ENCODE data around the gene HRH3.

The HRH3 gene

DNA sequence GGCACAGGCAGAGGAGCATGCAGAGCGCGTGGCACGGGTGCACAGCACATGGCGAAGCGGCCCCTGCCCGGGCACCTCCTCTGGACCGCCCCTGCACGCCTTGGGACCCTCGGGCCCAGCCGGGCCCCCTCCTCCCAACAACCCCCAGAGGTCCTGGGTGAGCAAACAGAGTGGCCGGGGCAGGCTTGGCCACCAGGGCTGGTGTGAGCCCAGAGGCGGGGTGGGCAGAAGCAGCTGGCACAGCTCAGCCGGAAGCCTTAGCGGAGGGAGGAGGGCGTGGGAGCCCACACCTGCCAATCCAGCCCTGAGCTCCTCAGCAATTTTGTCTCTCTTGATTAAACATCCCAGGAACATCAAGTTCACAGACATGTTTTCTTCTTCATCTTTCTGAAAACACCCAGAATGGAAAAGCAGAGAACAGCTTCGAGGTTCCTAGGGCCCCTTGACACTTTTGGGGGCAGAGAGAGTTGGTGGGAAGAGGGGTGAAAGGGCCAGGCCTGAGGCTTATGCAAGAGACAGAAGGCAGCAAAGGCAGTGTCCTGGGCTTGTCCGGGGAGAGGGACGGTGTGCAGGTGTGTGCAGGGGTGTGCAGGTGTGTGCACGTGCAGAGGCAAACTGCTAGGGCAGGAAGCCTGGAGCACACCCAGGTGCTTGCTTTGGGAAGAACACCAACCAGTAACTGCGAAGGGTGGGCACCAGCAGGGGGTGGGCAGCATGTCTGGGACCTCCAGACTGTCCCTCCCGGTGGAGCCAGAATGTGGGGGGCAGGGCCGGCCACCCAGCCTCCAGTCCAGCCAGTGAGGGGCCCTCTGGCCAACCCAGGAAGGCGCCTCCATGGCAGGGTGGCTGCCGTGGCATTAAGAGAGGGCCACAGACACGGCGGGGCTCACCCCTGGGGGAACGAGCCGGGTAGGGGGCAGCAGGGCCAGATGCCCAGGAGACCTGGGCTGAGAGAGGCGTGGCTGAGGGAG, 4.8 kb downstream of the HRH3 start:
- no peak for DNase-seq

- DNase-seq: no peak
Measured at GRCh38 chr20:62214067-62214466, 6.0 kb downstream of the HRH3 start.

GRCh38 chr20:62212299-62212698, 7.8 kb downstream of the HRH3 start:
- DNase-seq: no peak

GRCh38 chr20:62211769-62212288, 8.2 kb downstream of the HRH3 start:
- no peak for DNase-seq

- DNase-seq: no peak
Measured at GRCh38 chr20:62211216-62211615, 8.9 kb downstream of the HRH3 start.

- DNase-seq: no peak
Measured at GRCh38 chr20:62210496-62210855, 9.6 kb downstream of the HRH3 start.

- no peak for DNase-seq
Measured at GRCh38 chr20:62209850-62210495, 10.1 kb downstream of the HRH3 start.

GRCh38 chr20:62208795-62209755, 11.0 kb downstream of the HRH3 start:
- no peak for DNase-seq

DNA sequence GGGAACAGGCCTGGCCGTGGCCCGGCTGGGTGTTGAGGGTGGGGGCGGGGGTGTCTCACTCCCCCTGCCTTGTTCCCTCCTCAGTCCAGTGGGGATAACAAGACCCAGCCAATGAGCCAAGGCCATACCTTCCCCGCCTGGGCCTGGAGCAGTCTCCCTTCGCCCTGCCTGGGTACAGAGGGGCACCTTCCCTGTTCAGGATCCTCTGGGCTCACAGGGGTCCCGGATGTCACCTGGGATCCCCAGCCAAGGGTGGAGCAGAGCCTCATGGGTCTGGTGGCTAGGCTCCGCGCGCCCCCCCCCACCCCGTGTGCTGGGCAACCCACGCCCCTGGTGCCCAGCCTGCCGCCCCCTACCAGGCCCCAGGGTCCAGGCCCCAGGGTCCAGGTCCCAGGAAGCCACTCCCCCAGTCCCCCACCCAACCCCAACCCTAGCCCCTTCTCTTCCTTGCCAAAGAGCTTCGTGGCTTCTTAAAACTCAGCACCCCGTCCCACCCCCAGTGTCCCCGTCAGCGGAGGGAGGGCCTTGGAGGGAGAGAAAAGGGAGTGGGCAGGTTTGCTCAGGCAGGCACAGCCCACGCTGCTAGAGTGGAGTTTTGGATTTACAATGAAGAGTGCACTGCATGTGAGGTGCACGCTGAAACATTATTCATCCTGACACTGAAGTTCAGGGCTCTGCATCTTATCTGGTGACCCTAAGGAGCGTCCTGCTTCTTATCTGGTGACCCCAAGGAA, 11.8 kb downstream of the HRH3 start:
- no peak for DNase-seq

GRCh38 chr20:62206388-62206775, 13.7 kb downstream of the HRH3 start:
- no peak for DNase-seq

- DNase-seq: no peak
Measured at GRCh38 chr20:62205618-62206387, 14.3 kb downstream of the HRH3 start.

DNA sequence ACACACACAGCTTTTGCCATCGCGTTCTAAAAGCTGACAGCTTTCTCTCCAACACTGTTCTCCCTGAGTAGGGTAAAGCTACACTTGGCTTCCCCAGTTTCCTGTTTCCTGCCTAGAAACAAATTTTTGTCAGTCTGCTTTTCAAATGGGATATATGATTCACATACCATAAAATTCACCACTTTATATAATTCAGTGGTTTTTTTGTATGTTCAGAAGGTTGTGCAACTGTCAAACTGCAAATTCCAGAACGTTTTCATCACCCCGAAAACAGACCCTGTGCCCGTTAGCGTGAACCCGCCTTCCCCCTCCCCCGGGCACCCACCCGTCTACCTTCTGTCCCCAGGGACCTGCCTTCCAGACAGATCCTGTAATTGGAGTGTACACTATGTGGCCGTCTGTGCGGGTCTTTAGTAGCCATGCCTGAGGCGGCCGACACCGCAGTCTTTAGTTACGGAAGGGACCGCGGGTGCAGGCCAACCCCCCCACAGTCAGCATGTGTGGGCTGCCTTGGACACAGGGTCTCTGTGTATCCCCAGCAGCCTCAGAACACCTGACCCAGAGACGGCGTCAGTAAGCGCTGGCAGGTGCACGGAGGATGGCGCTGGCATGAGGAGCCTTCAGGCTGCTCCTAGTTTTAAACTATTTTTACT, 16.6 kb downstream of the HRH3 start:
- DNase-seq: no peak

DNA sequence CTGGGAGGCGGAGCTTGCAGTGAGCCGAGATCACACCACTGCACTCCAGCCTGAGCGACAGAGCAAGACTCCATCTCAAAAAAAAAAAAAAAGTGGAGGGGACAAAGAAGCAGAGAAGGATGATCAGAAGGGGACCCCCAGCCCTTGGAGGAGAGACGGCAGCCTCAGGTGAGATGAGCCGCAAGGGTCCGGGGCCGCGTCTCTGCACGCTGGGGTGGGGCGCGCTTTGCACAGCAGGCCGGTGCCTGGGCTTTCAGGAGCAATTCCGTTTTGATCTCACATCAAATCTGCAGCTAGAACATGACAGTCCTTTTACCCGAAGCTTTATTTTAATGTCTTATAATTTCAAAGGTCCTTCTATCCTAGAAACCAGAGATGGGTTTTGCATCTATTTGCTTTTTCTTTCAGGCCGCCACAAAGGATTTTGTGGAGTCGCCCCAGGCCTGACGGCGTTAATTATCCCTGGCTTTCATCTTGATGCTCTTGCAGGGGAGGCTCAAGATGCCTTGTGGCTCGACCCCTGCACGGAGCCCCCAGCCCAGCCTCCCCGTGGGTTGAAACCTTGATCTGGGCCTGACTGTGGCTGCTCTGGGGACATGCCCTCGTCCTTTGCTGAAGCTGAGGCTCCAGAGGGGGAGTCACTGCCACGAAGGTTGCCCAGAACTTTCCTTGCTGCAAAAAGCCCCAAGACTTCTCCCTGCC, 17.3 kb downstream of the HRH3 start:
- DNase-seq: no peak

- DNase-seq: no peak
Measured at GRCh38 chr20:62202083-62202395, 18.0 kb downstream of the HRH3 start.

DNA sequence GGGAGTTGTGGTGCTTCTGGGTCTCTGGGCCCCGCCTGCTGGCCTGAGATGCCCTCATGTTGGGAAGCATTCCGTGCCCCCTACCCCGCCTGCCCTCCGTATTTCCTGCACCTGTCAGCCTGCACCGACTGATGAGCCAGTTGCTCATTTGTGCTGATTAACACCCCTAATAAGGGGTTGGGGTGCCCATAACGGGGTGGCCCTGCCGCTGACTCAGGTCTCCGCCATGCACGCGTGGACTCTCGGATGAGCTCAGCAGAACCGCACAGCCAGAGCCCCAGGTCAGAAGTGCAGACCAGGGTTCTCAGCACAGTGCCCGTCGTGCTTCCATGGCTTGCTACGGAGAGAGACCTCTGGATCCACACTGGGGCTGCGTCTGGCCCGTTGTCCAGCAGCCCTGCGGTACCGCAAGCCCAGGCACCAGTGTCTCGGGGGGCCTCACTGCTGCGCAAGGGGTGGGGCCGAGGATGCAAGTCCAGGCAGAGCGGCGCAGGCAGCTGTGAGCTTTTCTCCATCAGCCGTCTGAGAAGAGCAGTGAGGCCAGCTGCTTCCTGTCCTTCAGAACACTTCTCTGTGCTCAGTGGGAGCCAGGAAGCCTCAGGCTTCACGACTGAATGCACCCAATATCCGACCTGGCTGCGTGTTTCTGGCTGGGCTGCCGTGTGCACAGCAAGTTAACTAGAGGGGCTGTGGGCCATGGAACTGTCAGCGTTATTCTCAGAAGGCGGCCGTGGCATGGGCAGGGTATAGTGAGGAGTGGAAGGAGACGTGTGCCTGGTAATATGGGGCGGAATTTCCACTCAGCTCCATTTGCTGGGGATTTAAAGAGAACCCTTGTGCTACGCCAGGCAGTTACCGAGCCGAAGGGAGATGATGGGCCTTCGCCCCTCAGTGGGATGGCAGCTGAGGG, 18.6 kb downstream of the HRH3 start:
- no peak for DNase-seq

- DNase-seq: no peak
Measured at GRCh38 chr20:62200491-62201172, 19.4 kb downstream of the HRH3 start.

DNA sequence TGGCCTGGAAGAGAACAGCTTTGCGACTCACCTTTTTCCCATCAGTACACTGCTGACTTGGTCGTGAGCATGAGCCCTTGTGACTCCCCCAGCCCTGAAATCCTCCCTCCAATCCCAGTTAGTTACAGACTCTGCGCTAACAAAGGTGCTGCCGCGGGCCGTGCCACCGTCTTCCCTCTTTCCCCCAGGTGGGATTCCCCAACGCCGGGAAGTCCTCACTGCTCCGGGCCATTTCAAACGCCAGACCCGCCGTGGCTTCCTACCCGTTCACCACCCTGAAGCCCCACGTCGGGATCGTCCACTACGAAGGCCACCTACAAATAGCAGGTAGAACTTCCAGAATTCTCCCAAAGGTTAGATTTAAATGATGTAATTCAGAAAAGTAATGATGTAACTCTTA, 21.1 kb downstream of the HRH3 start:
- DNase-seq: no peak

- no peak for DNase-seq
Measured at GRCh38 chr20:62198496-62198895, 21.6 kb downstream of the HRH3 start.

DNA sequence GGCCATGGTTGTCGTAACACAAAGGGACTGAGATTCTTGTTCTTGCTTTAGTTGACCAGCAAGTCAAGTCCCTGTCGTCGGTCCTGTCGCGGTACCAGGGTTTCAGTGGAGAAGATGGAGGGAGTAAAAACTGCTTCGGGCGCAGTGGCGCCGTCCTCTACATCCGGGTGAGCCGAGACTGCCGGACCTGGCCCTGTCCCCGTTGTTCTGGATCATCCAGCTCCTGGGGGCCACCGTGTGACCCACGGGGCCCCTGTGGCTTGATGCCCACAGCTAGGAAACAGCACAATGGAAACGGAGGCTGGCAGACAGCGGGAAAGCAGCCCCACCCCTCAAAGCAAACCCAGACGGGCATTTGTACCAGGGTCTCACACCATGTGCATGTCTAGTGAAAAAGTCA, 22.3 kb downstream of the HRH3 start:
- DNase-seq: no peak
